Measurements from ENCODE around the gene NPY2R.

Gene NPY2R

DNA sequence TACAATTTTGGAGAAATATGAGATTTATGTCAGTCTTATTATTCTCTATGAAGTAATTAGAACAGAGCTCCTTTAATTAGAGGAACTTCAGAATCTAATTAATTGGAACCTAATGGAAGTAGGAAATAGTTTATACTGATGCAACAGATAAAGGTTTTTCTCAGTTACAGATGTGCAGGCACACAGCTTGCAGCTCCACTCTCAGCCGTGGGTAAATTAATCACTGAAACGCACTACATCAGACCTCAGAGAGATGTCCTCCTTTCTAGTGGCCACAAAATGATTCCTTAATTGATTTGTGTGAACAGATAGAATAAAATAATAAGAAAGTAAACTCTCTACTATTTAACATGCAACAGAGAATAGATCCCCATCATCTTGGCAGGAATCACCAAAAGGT, 21.5 kb upstream of the NPY2R start:
- TF ChIP-seq, protein P1, sequence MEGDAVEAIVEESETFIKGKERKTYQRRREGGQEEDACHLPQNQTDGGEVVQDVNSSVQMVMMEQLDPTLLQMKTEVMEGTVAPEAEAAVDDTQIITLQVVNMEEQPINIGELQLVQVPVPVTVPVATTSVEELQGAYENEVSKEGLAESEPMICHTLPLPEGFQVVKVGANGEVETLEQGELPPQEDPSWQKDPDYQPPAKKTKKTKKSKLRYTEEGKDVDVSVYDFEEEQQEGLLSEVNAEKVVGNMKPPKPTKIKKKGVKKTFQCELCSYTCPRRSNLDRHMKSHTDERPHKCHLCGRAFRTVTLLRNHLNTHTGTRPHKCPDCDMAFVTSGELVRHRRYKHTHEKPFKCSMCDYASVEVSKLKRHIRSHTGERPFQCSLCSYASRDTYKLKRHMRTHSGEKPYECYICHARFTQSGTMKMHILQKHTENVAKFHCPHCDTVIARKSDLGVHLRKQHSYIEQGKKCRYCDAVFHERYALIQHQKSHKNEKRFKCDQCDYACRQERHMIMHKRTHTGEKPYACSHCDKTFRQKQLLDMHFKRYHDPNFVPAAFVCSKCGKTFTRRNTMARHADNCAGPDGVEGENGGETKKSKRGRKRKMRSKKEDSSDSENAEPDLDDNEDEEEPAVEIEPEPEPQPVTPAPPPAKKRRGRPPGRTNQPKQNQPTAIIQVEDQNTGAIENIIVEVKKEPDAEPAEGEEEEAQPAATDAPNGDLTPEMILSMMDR (IDR thresholded peaks at IDR 0.05) = no peak

DNA sequence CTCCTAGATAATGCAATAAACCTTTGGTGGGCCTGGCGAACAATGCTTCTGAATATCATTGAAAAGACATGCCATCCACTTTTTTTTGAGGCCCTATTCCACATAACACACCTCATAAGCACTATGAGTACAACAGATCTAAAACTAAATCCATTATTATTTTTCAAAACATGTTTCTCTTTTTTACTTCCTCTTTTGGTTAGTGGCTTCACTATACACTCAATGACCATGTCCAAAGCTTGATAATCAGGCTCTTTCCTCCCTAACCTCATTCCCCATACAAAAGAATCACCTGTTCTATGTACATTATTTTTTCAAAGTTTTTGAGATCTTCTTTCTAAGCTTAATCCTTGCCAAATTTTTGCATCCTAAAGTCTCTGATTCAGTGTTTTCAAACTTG, 20.4 kb upstream of the NPY2R start:
- TF ChIP-seq, protein P1 (IDR thresholded peaks at IDR 0.05) = no peak

DNA sequence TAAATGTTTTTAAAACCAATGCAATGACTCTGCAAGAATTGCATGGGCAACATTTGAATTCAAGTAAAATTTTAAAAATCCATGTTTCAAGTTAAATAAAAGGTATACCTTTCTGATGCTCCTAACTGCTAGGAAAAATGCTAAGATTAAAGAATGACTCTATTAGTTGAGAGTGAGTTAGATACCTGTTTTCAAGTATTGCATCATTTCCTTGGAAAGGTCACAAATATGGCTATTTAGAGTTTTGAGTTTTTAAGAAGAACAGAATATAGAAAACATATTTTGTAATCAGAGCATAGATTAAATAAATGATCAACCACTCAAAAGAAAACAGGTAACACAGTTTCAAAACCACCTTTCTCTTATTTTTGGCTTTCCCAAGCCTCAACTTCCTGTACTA, 18.3 kb upstream of the NPY2R start:
- TF ChIP-seq, protein P1 (IDR thresholded peaks at IDR 0.05) = no peak

DNA sequence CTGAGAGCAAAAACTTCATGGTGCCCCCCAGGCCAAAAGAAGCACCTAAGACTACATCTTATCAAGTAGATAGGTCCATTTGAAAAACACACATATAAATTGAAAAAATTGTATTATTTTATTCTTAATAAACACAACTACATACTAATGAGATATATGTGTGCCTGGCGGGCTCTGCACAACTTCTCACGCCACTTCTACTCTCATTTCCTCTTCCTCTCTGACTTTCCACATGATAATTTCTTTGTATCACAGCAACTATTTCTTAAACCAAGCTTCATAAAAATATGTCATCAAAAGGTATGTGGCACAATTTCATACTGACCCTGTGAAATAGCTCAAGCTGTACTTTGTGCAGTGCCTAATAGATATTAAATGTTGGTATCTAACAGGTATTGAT, 10.7 kb upstream of the NPY2R start:
- TF ChIP-seq, protein P1 (IDR thresholded peaks at IDR 0.05) = no peak

DNA sequence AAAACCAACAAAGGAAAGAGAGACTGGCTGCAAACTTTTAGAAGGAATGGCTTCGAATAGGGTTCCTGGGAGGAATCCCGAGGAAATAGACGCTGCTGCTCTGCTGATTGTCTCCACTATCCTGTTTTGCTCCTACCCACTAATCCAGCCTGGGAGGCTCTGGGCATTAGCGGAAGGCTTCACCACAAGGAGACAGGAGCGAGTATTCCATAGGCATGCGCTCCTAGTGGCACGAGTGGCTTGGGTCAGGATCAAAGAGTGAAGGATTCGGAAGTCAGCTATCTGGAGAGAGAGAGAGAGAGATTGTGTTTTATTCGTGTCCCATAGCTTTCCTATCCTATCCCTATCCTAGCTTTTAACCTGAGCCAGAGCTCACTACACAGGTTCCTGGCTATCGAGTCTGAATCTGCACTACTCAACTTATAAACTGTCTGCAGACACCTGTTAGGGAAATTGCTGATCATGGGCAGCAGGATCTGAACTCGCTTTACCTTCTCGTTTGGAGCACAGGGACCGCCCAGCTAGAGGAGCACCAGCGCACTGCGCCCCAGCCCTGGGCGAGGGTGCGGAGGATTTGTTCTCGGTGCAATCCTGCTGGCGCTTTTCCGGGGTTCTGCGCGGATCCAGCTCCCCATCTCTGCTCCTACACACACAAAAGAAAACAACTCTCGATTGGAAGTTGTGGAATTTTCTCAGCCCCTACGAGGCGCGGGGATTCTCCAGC, 740 bp upstream of the NPY2R start:
- TF ChIP-seq, protein P1 (IDR thresholded peaks at IDR 0.05) = no peak

DNA sequence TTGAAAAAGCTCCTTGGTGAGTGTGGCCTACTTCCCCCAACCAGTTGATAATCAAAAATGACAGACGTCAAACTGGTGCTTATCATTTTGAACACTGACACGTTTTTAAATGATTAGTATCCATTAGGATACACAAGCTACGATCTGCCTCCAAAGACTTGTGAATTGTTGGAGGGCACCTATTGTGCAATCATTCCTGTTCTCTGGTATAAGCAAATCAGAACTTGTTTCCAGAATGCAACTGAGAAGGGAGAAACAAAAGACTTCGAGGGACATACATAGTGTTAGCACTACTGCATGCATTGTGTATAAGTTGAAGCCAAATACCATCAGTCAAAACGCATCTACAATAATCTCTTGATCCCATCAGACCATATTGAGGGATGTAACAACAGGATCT, 11.6 kb downstream of the NPY2R start:
- TF ChIP-seq, protein P1 (IDR thresholded peaks at IDR 0.05) = no peak

DNA sequence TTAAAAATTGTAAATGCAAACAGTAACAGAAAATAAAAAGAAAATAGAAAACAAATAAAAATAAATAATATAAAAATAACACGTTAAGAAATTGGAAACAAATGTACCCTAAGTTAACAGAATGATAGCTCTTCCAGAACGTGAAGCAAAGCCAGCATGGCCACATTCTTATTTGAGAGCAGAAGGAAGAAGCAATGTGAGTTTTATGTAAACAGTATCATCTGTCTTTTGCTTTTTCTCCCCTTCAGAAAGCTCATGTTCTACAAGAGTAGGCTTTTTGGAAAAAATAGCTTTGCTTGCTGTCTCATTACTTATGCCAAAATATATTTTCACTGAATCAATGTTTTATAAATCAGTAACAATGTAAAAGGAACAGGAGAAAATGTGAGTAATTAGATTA, 18.7 kb downstream of the NPY2R start:
- TF ChIP-seq, protein P1 (IDR thresholded peaks at IDR 0.05) = no peak

DNA sequence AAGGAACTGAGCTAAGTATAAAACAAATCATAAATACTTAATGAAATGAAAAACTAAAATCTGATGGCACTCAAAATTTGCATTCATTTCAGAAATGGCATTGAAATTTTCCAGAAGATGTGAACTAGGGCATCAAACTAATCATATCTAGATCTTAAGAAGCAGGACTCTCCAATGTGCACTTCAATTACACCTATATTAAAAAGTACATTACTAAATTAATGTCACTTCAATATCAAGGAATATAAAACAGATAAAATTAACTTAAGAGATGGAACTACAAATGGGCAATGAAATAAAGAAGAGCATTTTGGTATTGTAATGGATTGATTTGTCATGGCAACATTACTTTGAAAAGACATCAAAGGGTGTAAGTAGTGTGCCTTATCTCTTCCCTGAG, 20.3 kb downstream of the NPY2R start:
- TF ChIP-seq, protein P1 (IDR thresholded peaks at IDR 0.05) = no peak
